ENCODE data around the gene RUNX3. TPM values are rescaled to one million over a fixed set of nuclear protein-coding genes. Genes with fewer than 3 reads are reported as not detected.

The RUNX3 gene
- polyA plus RNA-seq, 3 donors, result 4.4 to 27.9 (median 6.7) TPM

- no peaks in the 10 kb centered on the region for H3K79me2 ChIP-seq (ENCODE audit: insufficient read depth, low read length)
- Mint-ChIP-seq H3K4me3 (no peak overlapping the region), H3K36me3 (peaks cover 2% of the 10 kb centered on the region in 2 donors), H3K9me3 (peaks cover 0 to 2% (median 0%) of the 10 kb centered on the region in 7 donors), H3K27me3 (ENCODE audit: low read depth in 3 of 3) (peaks cover 13 to 16% (median 14%) of the 10 kb centered on the region in 3 donors), H3K27ac (peak overlapping the region in 2 of 7 donors; percentile 6 to 85), H3K4me1 (peaks cover 40% of the 10 kb centered on the region)
- 75% methylated on average over 11 of the region's 14 CpGs for WGBS (ENCODE audit: insufficient coverage)
- TF ChIP-seq CTCF (IDR thresholded peaks at IDR 0.05), result no peak
- H3K36me3 ChIP-seq (replicated peaks in 1 of 2; ENCODE audit: control insufficient read depth in 1 of 2, insufficient read depth in 2 of 2, low read length in 2 of 2), result no peaks in the 10 kb centered on the region
- intact Hi-C loops (cut with micrococcal nuclease), result loop anchor here (5.0 kb wide), 2 partner anchors 37 to 53 kb away; partner anchors contain the start of gene RUNX3 (in 1 of the 2)
- H3K27ac ChIP-seq (ENCODE audit: low read depth in 1 of 2, low read length in 2 of 2), result no peak overlapping the region
- H4K20me1 ChIP-seq (ENCODE audit: insufficient read depth, low read length), result no peaks in the 10 kb centered on the region
- no peaks in the 10 kb centered on the region for H3K9me3 ChIP-seq (replicated peaks in 1 of 2; ENCODE audit: control insufficient read depth in 1 of 2, insufficient read depth in 1 of 2, low read length in 2 of 2)
- H3K4me3 ChIP-seq (replicated peaks in 1 of 3; ENCODE audit: low read depth in 2 of 3, low read length in 3 of 3), result no peak overlapping the region
- DNase-seq, result no peak
- H3K4me2 ChIP-seq (replicated peaks; ENCODE audit: extremely low read depth, low read length, poor library complexity, severe bottlenecking), result no peak overlapping the region
- H3K27me3 ChIP-seq (ENCODE audit: control insufficient read depth in 2 of 2, insufficient read depth in 2 of 2, low read length in 2 of 2), result no peaks in the 10 kb centered on the region
- H3K9ac ChIP-seq (ENCODE audit: insufficient read depth, low read length, poor library complexity, severe bottlenecking), result no peak overlapping the region
- no peak overlapping the region for H2AFZ ChIP-seq (ENCODE audit: insufficient read depth, low read depth, low read length, poor library complexity, severe bottlenecking)
- peaks cover 42 to 46% of the 10 kb centered on the region in 2 donors for H3K4me1 ChIP-seq (ENCODE audit: control insufficient read depth in 1 of 2, insufficient read depth in 2 of 2, low read length in 2 of 2)
Measured at GRCh38 chr1:24968941-24969585, 39.0 kb upstream of the RUNX3 start.

- Mint-ChIP-seq H3K27ac (peak overlapping the region in 3 of 7 donors; percentile 54 to 76 (median 64)), H3K27me3 (ENCODE audit: low read depth in 3 of 3) (peaks cover 13 to 16% (median 16%) of the 10 kb centered on the region in 3 donors), H3K36me3 (peaks cover 2% of the 10 kb centered on the region in 2 donors), H3K4me3 (no peak overlapping the region), H3K9me3 (peaks cover 0 to 2% (median 0%) of the 10 kb centered on the region in 7 donors), H3K4me1 (peaks cover 42% of the 10 kb centered on the region)
- 96% methylated on average over 4 of the region's 6 CpGs for WGBS (ENCODE audit: insufficient coverage)
- no peaks in the 10 kb centered on the region for H4K20me1 ChIP-seq (ENCODE audit: insufficient read depth, low read length)
- H2AFZ ChIP-seq (ENCODE audit: insufficient read depth, low read depth, low read length, poor library complexity, severe bottlenecking), result no peak overlapping the region
- no peaks in the 10 kb centered on the region for H3K9me3 ChIP-seq (replicated peaks in 1 of 2; ENCODE audit: control insufficient read depth in 1 of 2, insufficient read depth in 1 of 2, low read length in 2 of 2)
- no peak overlapping the region for H3K4me2 ChIP-seq (replicated peaks; ENCODE audit: extremely low read depth, low read length, poor library complexity, severe bottlenecking)
- no peak for TF ChIP-seq CTCF (IDR thresholded peaks at IDR 0.05)
- intact Hi-C loops (cut with micrococcal nuclease), result loop anchor here (2.0 to 5.0 kb wide), 4 partner anchors 36 to 69 kb away; partner anchors contain the start of gene RUNX3 (in 1 of the 2)
- H3K4me1 ChIP-seq (ENCODE audit: control insufficient read depth in 1 of 2, insufficient read depth in 2 of 2, low read length in 2 of 2), result peaks cover 44 to 48% of the 10 kb centered on the region in 2 donors
- H3K27ac ChIP-seq (ENCODE audit: low read depth in 1 of 2, low read length in 2 of 2), result no peak overlapping the region
- H3K27me3 ChIP-seq (ENCODE audit: control insufficient read depth in 2 of 2, insufficient read depth in 2 of 2, low read length in 2 of 2), result no peaks in the 10 kb centered on the region
- H3K9ac ChIP-seq (ENCODE audit: insufficient read depth, low read length, poor library complexity, severe bottlenecking), result no peak overlapping the region
- DNase-seq, result no peak
- no peaks in the 10 kb centered on the region for H3K36me3 ChIP-seq (replicated peaks in 1 of 2; ENCODE audit: control insufficient read depth in 1 of 2, insufficient read depth in 2 of 2, low read length in 2 of 2)
- H3K79me2 ChIP-seq (ENCODE audit: insufficient read depth, low read length), result no peaks in the 10 kb centered on the region
- no peak overlapping the region for H3K4me3 ChIP-seq (replicated peaks in 1 of 3; ENCODE audit: low read depth in 2 of 3, low read length in 3 of 3)
Measured at GRCh38 chr1:24967962-24968361, 37.9 kb upstream of the RUNX3 start.
